ENCODE data around the gene FAM13C.

DNA sequence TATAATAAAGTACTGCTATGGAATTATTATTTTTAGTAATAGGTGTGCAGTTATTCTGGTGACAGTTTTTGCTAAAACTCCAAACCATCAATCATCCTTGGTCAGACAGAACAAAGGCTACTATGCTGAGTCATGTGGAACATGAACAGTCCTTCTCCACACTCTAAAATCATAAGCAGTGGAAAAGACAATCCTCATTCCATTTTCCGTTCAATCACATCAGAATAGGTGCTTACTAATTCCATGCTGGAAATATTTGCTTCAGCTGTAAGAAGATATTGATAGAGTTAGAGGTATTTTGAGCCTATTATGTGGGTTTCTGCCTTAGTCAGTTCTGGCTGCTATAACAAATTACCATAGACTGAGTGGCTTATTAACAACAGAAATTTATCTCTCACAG, 82.9 kb downstream of the FAM13C start:
- TF ChIP-seq, protein P1, sequence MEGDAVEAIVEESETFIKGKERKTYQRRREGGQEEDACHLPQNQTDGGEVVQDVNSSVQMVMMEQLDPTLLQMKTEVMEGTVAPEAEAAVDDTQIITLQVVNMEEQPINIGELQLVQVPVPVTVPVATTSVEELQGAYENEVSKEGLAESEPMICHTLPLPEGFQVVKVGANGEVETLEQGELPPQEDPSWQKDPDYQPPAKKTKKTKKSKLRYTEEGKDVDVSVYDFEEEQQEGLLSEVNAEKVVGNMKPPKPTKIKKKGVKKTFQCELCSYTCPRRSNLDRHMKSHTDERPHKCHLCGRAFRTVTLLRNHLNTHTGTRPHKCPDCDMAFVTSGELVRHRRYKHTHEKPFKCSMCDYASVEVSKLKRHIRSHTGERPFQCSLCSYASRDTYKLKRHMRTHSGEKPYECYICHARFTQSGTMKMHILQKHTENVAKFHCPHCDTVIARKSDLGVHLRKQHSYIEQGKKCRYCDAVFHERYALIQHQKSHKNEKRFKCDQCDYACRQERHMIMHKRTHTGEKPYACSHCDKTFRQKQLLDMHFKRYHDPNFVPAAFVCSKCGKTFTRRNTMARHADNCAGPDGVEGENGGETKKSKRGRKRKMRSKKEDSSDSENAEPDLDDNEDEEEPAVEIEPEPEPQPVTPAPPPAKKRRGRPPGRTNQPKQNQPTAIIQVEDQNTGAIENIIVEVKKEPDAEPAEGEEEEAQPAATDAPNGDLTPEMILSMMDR (IDR thresholded peaks at IDR 0.05; ENCODE audit: borderline replicate concordance, extremely low read depth, low read length, poor library complexity, severe bottlenecking) = no peak
- no peak for TF ChIP-seq EZH2 (IDR thresholded peaks at IDR 0.05; ENCODE audit: borderline replicate concordance, low read depth, low read length, severe bottlenecking)

Measured in DND-41 (cell line).